Smooth muscle cell of the brain vasculature (primary cell): ENCODE data around the gene CDK6.

Experiments used
- DNase-seq: peaks from one replicate; pipeline ENCODE4 v3.0.0-alpha.2; 2012; ENCODE audit warnings: low read depth, low spot score

CDK6 gene

DNA sequence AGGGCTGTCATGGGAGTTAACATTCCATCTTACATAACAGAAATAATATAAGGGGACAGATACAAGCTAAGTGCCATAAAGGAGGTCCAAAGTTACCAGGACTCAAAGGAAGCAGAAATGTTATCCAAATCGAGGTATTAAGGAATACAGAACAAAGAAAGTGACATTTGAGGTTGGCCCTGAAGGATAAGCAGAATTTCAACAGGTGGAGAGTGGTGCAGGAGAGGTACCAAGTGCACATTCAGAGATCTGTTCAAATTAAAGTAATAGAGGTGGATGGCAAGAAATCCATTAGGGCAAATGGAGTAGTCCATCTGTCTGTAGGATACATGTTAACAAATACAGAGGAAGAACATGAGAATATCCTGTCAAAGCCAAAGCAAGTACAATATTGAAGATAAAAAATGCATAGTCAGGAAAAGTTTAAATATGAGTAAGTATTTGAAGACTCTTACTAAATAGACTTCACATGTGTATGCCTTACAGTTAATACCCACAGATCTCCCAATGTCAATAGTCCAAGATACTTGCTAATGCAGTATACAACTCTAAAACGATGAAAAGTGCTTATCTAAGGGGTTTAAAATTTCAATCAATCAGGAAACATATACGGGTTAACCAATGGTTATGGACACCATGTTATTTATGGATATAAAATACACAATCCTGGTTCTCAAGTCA is 10.0 kb downstream of the CDK6 start:
- no peak for DNase-seq

DNA sequence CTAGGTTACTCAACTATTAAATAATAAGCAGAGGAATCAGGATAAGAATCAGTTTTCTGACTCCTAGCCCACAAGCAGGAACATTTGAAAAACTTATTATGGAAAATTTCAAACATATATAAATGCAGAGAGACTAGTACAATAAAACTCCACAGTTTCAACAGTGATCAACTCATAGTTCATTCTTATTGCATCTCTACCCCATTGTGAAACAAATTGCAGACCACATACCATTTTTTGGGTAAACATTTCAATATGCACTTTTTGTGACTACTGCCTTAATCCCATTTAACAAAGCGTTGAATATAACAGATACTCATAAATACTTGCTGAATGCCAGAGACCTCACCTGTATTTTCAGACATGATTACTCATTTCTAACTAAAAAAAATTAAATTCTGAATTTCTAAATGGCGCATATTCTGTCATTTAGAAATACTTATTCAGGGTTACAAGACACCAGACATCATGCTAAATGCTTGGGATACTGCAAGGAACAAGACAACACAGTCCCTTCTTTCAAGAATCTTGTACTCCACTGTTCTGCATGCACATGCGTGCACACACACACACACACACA is 11.4 kb downstream of the CDK6 start:
- DNase-seq: no peak

DNA sequence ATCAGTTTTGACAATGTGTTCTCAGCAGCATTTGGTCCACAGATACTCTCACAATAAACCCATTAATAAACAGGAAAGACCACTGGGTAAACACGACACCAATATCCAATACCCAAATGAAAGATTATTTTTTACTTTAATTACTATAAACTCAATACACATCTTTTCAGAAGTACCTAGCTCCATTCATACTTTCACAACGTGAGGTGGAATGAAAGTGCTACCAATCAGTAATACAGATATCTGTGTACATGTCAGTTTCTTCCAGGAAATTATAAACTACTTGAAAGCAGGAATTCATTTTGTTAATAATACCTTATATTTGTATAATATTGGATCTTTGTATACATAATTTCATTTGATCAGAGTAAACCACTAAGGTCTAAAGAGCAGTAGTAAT is 11.9 kb downstream of the CDK6 start:
- DNase-seq: no peak

DNA sequence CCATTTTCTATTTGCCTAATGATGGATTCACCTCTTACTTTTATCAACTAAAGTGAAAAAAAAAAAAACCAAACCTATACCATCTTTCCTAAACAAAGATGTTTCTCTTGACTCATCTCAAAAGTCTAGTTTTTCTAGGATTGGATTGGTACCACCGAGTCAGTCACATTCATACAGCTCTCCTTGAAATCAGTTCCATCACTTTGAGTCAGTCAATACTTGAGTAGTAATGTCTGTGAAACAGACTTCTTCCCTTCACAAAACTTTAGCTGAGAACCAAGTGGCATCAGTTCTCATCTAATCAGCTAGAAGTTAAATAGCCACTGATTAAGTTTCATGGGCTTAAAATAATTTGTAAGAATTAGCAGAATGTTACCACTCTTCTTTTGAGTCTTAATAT is 13.3 kb downstream of the CDK6 start:
- DNase-seq: no peak

DNA sequence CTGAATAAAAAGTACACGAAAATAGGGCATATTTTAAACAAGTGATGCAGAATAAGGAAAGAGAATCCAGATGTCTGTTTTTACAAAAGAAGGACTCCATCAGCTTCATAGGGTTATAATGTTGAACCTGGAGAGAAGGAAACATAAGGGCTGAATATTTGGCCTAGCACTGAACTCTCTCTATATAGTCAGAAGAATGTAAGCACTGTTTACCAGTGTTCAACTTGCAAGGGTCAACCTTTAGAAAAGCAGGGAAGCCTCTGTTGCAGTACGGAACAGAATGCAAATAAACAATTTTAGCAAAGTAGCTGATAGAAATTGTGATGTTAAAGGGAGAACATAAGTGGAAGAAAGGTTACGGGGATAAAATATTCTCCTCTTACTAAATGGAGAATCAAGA is 16.2 kb downstream of the CDK6 start:
- no peak for DNase-seq

DNA sequence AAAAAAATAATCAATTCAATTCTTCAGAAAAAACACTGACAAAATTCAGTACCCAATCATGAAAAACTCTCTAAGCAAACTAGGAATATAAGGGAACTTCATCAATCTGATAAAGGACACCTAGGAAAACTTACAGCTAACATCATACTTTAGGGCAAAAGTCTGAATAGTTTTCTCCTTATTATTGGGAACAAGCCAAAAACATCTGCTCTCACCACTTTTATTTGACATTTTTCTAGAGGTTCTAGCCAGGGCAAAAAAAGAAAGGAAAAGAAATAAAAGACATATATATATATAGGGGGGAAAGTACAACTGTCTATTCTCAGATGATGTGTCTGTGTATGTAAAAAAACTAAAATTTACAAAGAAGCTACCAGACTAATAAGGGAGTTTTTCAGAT is 19.0 kb downstream of the CDK6 start:
- DNase-seq: no peak

DNA sequence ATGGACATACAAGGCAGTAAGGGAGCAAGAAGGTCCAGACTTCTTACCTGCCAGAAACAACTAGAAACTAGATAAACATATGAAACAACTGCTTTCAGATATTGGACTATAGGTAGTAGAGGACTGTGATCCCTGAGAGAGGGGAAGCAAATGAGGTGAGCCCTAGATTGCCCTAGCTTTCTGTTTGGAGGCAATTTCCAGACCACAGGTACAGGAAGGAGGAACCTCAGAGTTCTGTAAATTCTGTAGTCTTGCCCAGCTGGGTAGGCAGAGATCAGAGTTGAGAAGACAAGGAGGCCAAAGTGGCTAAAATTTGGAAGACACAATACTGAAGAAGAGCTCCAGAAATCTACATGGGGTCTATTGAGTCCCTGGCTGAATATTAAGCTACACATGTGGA is 21.0 kb downstream of the CDK6 start:
- no peak for DNase-seq

DNA sequence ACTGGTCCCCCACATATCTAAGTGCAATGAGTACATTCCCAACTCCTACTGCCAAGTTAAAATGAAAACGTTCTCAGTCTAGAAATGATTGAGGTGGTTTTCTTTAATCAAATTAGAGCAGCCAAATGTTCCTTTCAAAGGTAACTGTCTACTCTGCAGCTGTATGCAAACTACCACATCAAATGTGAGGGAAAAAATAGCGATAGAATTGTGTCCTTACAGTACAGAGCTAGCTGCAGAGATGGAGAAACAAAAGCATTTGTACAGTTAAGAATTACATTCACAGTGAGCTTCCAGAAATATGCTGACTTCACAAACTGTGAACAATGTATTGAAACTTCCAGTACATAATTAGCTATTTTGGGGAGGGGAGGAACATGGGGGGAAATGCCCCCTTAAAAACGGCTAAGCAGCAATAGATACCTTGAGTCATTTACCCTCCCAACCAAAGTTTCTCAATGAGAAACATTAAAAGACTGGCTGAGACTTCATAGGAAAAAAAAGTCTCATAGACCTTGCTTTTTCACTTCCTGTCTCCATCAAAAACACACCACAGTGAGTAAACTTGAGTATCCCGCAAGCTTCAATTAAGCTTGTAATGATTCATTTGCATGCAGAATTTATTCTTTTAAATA is 22.9 kb downstream of the CDK6 start:
- no peak for DNase-seq

DNA sequence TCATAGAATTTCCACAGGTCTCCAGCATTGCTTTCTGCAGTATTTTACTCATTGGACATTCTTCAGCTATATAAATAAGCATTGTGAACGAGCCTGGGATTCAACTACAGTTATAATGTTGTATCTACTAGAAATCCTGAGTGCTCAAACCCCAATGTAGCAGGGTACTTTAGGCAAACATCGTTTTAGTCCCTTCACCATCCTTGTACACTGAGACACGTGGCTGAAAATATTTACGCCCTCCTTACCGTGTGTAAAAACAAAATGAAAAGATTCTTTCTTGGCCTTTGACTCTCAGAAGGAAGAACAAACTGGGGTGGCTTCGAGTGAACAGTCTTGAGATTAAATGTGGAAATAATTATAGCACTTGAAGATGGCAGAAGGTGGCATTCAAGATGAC is 25.2 kb downstream of the CDK6 start:
- no peak for DNase-seq

DNA sequence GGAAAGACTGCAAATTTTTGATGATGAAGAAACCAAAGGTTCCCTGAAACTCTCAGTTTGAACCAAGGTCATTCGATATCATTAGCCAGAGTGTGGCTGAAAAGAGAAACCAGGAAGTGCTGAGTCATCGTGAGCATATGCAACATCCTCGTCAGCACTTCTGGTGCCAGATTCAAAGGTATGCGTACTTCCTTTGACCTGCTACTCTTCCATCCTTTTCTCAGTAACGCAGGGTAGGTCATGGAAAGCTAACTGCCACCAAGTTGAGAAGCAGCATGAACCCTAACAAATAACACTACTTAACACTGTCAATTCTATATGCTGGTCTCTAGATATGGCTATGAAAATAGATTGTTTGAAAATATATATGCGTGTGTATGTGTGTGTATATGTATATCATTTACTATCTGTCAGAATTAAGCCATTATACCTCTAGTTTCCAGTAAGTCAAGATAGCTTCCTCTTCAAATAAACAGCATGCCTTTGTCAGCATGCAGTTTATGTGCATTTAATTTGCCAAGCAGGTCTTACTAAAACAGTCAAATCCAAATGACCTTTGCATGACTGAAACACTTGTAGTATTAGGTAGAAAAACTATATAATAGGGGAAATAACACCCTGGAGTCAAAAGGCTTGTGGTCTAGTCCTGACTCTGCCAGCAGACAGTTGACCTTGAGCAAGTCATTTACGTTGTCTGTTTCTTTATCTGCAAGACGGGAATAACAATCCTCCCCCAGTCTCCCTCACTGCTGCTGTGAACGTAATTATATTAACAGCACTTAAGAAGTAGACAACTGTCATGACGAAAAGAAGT is 26.4 kb downstream of the CDK6 start:
- no peak for DNase-seq

DNA sequence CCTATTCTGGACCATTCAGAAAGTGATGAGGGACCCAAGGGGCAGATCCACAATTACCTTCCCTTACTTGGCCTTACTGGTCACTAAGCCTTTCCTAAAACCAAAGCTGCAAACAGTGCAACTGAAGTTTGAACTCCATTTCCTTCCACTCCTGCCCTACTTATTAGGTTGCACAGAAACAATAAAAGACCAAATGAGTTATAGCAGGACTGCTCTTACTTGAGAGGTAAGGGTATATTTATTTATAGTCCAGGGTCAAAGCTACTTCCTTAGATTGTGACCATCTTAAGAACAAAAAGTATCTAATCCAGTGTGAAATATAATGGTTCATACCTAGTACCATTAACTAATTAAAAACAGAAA is 27.0 kb downstream of the CDK6 start:
- DNase-seq: no peak

DNA sequence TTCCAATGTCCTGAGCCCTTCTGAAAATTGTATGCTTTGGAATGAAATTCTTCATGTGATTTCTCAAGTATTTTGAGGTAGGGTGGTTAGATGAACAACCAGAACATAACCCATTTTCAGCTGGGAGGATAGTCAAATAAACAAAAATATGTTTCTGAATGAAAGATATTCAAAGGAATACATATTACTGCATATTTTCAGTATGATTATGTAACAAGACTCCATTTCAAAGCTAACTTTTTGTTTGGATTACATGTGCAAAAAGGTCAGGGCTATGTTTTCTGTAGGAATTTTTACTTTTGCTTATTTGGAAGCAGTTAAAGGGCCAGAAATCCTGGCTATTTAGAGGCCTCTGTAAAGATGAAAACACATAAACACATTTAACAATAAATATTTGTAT is 27.7 kb downstream of the CDK6 start:
- no peak for DNase-seq

DNA sequence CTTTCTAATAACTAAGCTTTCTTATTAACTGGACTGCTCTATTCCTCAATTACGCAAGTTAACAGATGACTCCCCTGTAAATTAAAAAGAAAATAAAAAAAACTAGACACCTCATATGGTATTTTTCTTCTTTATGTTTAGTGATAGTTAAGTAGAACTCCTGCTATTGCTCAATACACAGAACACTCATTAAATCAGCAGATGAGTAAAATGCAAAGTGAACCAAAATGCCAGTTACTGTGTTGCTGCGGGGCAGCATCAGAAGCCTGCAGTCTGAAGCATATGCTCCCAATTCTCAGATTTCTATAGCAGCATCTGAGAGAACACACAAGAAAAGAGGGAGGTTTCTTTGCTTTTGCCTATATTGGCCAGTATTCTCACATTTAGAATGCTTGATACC is 28.4 kb downstream of the CDK6 start:
- no peak for DNase-seq

DNA sequence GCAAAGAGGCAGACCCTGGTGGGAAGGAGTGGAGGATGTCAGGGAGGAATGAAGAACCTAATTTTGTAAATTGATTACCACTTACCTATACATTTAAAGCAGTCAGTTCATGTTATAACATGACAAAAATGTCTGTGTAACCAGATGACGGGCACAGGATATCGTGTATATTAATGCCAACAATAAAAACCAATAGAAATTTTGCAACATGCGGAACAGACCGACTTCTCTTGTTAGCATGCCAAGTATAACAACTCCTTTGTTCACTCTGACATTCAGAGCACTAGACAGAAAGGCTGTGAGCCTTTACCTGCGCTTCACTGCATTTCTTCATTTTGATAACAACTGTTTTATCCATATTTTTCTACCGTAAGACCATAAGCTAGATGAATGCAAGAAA is 29.9 kb downstream of the CDK6 start:
- no peak for DNase-seq

DNA sequence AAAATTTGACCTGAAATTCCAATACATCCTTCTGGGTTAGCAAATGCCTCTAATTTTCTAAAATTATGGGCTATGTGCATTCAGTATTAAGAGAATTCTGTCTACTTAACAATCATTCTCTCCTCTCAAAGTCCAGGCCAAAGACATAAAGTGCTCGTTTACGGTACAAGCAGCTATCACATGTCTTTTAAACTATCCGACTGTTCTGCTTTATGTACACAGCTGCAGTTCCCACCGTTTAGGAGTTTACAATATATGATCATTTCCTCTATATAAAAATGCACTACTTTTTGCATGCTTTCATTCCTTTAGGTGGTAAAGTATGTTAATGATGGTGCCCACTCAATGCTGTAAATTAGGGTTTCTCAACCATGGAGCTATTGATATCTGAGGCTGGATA is 34.0 kb downstream of the CDK6 start:
- no peak for DNase-seq

DNA sequence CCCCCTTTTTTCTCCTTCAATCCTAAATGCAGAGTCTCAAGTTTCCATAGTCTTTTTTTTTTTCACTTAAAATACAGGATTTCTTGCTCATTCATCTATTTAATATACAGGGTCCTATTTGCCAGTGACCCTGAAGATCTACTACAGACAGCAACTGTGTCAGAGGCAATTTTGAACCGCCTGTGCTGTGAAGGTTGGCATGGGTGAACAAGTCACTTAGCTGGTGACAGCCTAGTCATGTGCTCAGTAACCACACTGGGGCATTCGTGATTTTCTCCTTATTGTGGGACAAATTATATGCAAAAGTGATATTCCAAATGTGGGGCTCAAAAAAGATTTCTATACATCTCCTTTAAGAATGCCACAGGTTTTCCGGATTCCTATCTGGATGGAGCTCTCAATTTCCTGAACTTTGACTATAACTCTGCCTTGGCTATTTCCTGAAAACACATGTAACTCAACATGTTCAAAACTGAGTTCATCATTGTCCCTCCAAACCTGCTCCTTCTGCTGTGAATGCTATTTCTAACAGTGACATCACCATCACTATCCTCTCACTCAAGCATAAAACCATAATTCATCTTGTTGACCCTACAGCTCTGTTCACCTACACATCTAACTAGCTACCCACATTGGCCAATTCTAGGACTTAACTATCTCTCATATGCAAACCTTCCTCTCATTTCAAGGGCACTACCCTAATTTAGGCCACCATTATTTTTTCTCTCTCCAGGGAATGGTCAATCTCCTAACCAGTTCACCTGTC is 36.7 kb downstream of the CDK6 start:
- no peak for DNase-seq

DNA sequence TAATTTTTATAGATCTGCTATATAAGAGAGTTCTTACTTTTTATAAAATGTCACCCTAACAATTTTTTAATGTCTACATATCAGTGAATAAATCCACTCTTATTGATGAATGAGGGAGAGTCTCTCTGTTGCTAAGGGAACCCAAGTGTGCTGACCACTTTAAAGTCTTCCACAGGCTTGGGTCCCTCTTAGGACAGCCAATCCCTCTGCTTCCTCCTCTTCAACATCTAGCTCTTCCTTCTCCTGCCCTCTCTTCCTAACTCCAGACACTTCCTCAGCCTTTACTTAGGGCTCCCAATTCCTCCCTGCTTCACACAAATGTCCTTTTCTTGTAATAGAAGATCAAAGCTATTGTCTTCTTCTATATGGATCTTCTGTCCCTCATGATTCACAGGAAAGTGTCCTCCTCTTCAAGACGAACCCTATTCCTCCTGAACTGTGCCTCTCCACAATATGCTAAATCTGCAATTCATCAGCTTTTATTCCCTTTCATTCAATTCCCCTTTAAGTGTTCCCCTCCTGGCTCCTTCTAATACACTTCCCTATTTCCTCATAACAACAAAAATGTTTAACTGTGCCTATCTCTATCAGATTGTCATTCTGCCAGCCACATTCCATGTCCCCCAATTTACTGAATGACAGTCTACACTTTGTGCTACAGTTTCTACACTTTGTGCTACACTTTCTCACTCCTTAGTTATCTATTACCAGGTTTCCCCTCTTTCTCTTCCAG is 37.7 kb downstream of the CDK6 start:
- no peak for DNase-seq

DNA sequence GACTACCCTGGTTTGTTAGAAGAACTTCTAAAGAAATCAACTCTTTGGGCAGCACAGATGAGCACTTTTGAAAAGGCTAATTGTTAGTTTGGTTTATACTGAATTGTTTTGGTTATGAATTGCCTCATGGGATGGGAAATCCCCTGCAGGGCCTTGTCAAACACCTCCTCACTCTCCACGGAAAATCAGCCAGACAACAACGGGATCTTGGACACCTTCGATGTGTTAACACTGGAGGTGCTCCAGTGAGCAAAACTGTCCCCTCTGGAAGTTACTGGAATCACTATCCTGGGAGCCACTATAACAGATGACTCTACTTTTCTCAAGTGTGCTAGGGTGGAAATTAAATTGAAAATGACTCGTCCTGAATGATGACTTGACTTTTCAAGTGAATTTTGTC is 38.7 kb downstream of the CDK6 start:
- no peak for DNase-seq

DNA sequence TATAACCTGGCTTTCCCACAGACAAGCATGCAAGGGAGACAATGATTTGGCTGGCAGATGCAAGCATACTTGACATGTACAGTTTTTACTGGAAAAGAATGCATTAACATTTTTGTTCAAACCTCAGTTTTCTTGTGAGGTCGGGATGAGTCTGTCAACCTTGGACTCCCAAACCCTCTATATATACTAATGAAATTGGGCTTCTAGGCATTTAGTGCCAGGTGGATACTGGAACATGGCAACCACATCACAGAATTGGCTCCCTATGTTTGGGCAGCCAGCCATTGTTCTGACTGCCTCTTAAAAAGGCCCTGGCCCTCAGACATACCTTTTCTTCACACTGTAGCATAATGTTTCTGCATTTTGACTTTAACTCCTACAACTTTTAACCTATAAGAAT is 39.1 kb downstream of the CDK6 start:
- DNase-seq: no peak

DNA sequence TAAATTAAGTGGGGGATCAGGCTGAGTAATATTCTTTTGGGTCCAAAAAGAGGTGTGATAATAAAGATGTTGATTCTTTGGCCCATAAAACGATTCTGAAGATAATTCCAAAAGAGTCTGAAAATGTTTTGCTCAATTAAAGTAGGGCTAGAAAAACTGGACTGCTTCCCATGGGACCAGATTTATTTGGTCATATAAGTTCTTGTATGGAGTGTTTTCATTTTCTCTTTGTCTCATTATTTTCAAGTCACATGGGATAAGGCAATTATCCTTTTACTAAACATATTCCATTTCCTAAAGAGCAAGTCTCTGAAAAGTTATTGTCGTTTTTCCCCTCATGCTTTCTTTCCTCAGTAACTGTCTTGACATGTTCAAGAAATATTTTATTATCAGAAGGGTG is 41.5 kb downstream of the CDK6 start:
- no peak for DNase-seq

DNA sequence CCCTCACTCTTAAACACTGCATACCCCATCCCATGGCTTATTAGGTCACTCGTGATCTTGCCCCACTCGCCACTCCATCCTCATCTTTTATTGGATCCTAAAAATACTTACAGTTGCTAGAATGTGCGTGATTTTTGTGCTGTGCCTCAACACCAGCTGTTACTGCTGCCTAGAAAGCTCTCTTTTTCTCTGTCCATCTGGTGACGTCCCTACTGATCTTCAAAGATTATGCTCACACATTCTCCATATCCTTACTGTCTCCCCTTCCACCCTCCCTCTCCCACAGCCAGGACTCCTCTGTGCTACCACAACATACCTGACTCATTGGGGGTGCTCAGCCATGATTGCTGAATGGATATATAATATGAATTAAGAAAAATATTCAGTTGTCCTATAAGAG is 42.0 kb downstream of the CDK6 start:
- no peak for DNase-seq
